Osteoblast (primary cell): ENCODE measurements around the gene D2HGDH. TPM values are rescaled to one million over a fixed set of nuclear protein-coding genes. Genes with fewer than 3 reads are reported as not detected.

Experiments
- DNase-seq: peaks from one replicate; pipeline ENCODE4 v3.0.0; 2011; ENCODE audit warnings: low spot score, mixed read lengths; ENCODE audit not compliant: insufficient read length; ENCODE audit errors: missing footprints
- H2AFZ ChIP-seq: 2 replicates; pipeline ENCODE4 v1.6.0; 2011; ENCODE audit warnings: mild to moderate bottlenecking, low read length
- H3K27ac ChIP-seq: 2 replicates; pipeline ENCODE4 v1.5.1; 2011; ENCODE audit warnings: mild to moderate bottlenecking, low read depth, low read length, moderate library complexity
- H3K27me3 ChIP-seq: 2 replicates; pipeline ENCODE4 v1.6.0; 2012; ENCODE audit warnings: mild to moderate bottlenecking, control low read depth, inconsistent platforms, low read length, moderate library complexity; ENCODE audit not compliant: insufficient read depth
- H3K36me3 ChIP-seq: 2 replicates; pipeline ENCODE4 v1.5.1; 2011; ENCODE audit warnings: mild to moderate bottlenecking, low read length, control low read depth, moderate library complexity; ENCODE audit not compliant: insufficient read depth
- H3K4me1 ChIP-seq: 2 replicates; pipeline ENCODE4 v1.5.1; 2011; ENCODE audit warnings: mild to moderate bottlenecking, low read length, control low read depth, moderate library complexity; ENCODE audit not compliant: insufficient read depth
- H3K4me2 ChIP-seq: 2 replicates; pipeline ENCODE4 v1.6.0; 2011; ENCODE audit warnings: mild to moderate bottlenecking, low read length; ENCODE audit not compliant: insufficient read depth
- H3K4me3 ChIP-seq: fragments of 200-600 bp; sonication (generic); 3 replicates; pipeline ENCODE4 v1.5.1; 2012; ENCODE audit warnings: mild to moderate bottlenecking, low read length, inconsistent platforms; ENCODE audit not compliant: insufficient read depth
- H3K79me2 ChIP-seq: 2 replicates; pipeline ENCODE4 v1.6.0; 2012; ENCODE audit warnings: mild to moderate bottlenecking, low read length, control low read depth, inconsistent platforms; ENCODE audit not compliant: insufficient read depth
- H3K9me3 ChIP-seq: 2 replicates; pipeline ENCODE4 v1.5.1; 2011; ENCODE audit warnings: low read depth, low read length, control low read depth
- H4K20me1 ChIP-seq: 2 replicates; pipeline ENCODE4 v1.6.0; 2012; ENCODE audit warnings: mild to moderate bottlenecking, low read length, control low read depth; ENCODE audit not compliant: insufficient read depth
- total RNA-seq: library from RNA; depleted of rRNA; stranded (reverse); fragments of >200 nt; gene quantifications from 2 replicates; pipeline ENCODE4 v1.2.3, GENCODE V29; 2012
- TF ChIP-seq, protein P1 (sequence below): IDR thresholded peaks from 2 replicates; pipeline ENCODE4 v1.5.1; 2011; ENCODE audit warnings: mild to moderate bottlenecking, low read depth, low read length, moderate library complexity; ENCODE audit errors: extremely low read depth

D2HGDH gene
- total RNA-seq, 1 donor, result 15.6 TPM

- peaks cover 39% of the 10 kb centered on the region for H3K79me2 ChIP-seq
- H3K4me3 ChIP-seq, result no peak overlapping the region
- no peaks in the 10 kb centered on the region for H4K20me1 ChIP-seq
- no peak overlapping the region for H2AFZ ChIP-seq
- DNase-seq, result no peak
- no peaks in the 10 kb centered on the region for H3K9me3 ChIP-seq
- H3K27ac ChIP-seq, result no peak overlapping the region
- peaks cover 22% of the 10 kb centered on the region for H3K4me1 ChIP-seq
- H3K4me2 ChIP-seq, result no peak overlapping the region
- TF ChIP-seq, protein P1, sequence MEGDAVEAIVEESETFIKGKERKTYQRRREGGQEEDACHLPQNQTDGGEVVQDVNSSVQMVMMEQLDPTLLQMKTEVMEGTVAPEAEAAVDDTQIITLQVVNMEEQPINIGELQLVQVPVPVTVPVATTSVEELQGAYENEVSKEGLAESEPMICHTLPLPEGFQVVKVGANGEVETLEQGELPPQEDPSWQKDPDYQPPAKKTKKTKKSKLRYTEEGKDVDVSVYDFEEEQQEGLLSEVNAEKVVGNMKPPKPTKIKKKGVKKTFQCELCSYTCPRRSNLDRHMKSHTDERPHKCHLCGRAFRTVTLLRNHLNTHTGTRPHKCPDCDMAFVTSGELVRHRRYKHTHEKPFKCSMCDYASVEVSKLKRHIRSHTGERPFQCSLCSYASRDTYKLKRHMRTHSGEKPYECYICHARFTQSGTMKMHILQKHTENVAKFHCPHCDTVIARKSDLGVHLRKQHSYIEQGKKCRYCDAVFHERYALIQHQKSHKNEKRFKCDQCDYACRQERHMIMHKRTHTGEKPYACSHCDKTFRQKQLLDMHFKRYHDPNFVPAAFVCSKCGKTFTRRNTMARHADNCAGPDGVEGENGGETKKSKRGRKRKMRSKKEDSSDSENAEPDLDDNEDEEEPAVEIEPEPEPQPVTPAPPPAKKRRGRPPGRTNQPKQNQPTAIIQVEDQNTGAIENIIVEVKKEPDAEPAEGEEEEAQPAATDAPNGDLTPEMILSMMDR, result no peak
- H3K27me3 ChIP-seq, result no peaks in the 10 kb centered on the region
- H3K36me3 ChIP-seq, result peaks cover 35% of the 10 kb centered on the region
Observed at GRCh38 chr2:241690202-241690717, 44.2 kb upstream of the D2HGDH start.

DNA sequence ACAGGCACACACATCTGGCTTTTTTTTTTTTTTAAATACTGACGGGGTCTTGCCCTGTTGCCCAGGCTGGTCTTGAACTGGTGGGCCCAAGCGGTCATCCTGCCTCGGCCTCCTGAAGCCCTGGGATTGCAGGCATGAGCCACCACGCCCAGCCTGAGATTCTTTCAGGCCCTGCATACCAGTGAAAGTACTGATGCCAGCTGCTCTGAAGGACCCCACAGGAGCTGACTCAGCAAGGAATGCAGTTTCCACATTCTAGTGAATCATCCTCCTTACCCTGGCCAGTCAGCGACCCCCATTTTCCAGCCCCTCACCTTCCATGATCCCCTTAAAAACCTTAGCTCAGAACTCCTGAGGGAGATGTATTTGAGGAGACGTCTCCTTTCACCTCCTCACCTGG lies 42.0 kb upstream of the D2HGDH start:
- H3K4me2 ChIP-seq, result no peak overlapping the region
- TF ChIP-seq, protein P1, result no peak
- no peak overlapping the region for H3K4me3 ChIP-seq
- peaks cover 37% of the 10 kb centered on the region for H3K36me3 ChIP-seq
- H3K4me1 ChIP-seq, result peaks cover 15% of the 10 kb centered on the region
- no peaks in the 10 kb centered on the region for H3K27me3 ChIP-seq
- no peak overlapping the region for H2AFZ ChIP-seq
- H3K79me2 ChIP-seq, result peaks cover 20% of the 10 kb centered on the region
- DNase-seq, result peak; percentile 85
- peak overlapping the region; percentile 37 for H3K27ac ChIP-seq
- no peaks in the 10 kb centered on the region for H4K20me1 ChIP-seq
- H3K9me3 ChIP-seq, result no peaks in the 10 kb centered on the region

DNA sequence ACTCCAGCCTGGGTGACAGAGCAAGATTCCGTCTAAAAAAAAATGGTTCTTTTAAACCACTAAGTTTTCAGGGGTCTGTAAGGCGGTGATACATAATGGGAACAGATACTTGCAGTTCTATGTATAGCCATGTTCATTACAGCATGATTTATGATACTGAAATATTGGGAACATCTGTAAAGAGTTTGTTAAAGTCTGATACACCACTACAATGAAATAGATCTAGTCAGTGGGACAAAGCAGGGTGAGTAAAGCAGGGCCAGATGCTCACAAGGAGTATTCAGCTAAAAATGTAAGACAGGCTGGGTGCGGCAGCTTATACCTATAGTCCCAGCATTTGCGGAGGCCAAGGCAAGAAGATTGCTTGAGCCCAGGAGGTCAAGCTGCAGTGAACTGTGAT lies 38.8 kb upstream of the D2HGDH start:
- no peaks in the 10 kb centered on the region for H3K79me2 ChIP-seq
- no peaks in the 10 kb centered on the region for H3K9me3 ChIP-seq
- H3K27me3 ChIP-seq, result no peaks in the 10 kb centered on the region
- no peak overlapping the region for H3K27ac ChIP-seq
- no peak overlapping the region for H3K4me3 ChIP-seq
- TF ChIP-seq, protein P1, result no peak
- peaks cover 24% of the 10 kb centered on the region for H3K36me3 ChIP-seq
- peaks cover 6% of the 10 kb centered on the region for H3K4me1 ChIP-seq
- DNase-seq, result peak; percentile 42
- H3K4me2 ChIP-seq, result no peak overlapping the region
- no peak overlapping the region for H2AFZ ChIP-seq
- no peaks in the 10 kb centered on the region for H4K20me1 ChIP-seq

DNA sequence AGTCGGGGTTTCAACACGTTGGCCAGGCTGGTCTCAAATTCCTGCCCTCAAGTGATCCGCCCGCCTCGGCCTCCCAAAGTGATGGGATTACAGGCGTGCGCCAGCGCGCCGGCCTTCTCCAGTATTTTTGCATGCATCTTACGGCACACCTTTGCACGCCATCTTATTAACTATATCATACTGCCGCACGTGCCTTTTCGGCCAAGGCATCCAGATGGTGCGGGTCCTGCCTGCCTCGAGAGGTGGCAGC lies 33.4 kb upstream of the D2HGDH start:
- H3K9me3 ChIP-seq, result no peaks in the 10 kb centered on the region
- H3K4me1 ChIP-seq, result peaks cover 9% of the 10 kb centered on the region
- H3K79me2 ChIP-seq, result peaks cover 19% of the 10 kb centered on the region
- H3K36me3 ChIP-seq, result peaks cover 7% of the 10 kb centered on the region
- H3K4me2 ChIP-seq, result peak overlapping the region; percentile 87
- peaks cover 10% of the 10 kb centered on the region for H4K20me1 ChIP-seq
- peak overlapping the region; percentile 69 for H3K27ac ChIP-seq
- H3K4me3 ChIP-seq, result peak overlapping the region; percentile 94
- no peak for DNase-seq
- no peaks in the 10 kb centered on the region for H3K27me3 ChIP-seq
- H2AFZ ChIP-seq, result no peak overlapping the region
- TF ChIP-seq, protein P1, result peak; percentile 14
